M059J (cell line): Measurements from ENCODE around the gene GALNT8. TPM values are rescaled to one million over a fixed set of nuclear protein-coding genes. Genes with fewer than 3 reads are reported as not detected.
"Not testable (repeated sequence)": the region's sequence is repeated elsewhere in the genome, so short reads cannot be mapped to it uniquely, and the experiment has no call there.

ENCODE experiments used
- DNase-seq: peaks from one replicate; pipeline ENCODE4 v3.0.0-alpha.2; 2012; ENCODE audit warnings: low read depth
- total RNA-seq: library from RNA; depleted of rRNA; stranded (reverse); fragments of >200 nt; shearing (Covaris generic); gene quantifications from 2 replicates; pipeline ENCODE4 v1.2.3, GENCODE V29; 2014

GALNT8 gene
- total RNA-seq, 1 experiment from 2014 or later, result not detected

DNA sequence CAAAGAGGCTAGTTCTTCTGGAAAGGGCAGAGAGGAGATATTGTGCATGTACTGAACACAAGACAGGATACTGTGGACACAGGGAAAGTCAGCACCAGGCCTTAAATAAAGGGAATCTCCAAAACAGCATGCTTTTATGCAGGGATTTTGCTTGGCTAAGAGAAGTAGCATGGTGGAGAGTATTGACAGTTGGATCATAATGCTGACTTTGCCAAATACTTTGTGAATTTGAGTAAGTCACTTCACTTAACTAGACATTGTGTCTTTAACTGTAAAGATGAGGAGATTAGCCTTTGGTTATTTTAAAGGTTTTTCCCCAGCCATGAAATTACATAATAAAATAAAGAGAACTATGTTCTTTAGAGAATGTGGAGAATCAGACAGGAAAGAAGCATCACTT lies 24.5 kb downstream of the GALNT8 start:
- DNase-seq, result no peak

DNA sequence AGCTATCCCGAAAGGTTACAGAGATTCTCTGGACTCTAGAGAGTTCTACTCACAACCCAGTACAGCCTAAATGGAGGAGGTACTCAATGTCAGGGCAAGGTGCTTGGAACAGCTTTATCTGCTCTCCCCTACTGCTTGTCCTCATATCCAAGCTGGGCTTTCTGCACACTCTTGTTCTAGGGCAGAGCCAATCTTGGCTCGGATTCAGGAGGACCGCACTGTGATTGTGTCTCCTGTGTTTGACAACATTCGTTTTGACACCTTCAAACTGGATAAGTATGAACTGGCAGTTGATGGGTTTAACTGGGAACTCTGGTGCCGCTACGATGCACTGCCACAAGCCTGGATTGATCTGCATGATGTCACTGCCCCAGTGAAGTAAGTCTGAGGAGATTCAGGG lies 25.0 kb downstream of the GALNT8 start:
- no peak for DNase-seq

GRCh38 chr12:4751654-4752053 lies 31.5 kb downstream of the GALNT8 start:
- not testable (repeated sequence) for DNase-seq

- DNase-seq, result no peak
Measured at GRCh38 chr12:4762773-4763172, 42.6 kb downstream of the GALNT8 start.

- DNase-seq, result no peak
Measured at GRCh38 chr12:4763549-4763948, 43.3 kb downstream of the GALNT8 start.

DNA sequence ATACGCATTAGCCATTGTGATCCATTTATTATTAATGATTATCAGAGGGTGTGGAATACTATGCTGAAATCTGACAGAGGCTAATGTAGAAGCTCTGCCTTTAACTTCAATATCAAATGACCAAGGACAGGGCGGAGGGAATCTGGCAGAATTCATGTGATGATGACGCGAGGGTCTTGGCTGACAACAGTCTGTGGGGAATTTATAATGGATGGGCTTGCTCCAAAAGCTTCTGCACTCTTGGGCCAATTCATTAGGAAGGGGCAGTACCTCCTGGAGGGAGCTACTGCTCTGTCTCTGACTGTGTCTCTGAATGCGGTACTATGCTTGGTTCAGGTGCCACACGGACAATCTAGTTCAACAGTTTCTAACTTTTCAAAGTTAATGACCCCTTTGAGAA lies 46.2 kb downstream of the GALNT8 start:
- DNase-seq, result no peak

DNA sequence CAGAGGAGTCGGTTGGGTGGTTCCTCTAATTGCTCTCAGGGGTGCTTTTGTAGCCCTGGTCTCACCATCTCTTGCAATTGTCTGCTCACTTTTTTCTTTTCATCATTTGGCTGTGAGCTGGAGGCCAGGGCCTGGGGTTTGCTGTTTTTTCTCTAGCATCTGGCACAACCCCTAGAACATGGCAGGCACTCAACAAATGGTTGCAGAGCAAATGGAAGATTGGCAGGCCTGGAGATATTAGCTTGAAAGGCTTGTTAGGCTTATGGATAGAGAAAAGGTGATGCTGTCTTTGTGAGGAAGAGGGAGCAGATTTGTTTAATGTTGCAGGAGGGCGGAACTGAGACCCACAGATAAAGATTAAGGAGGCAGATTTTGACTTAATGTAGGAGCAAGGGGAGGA lies 47.0 kb downstream of the GALNT8 start:
- DNase-seq, result no peak

DNA sequence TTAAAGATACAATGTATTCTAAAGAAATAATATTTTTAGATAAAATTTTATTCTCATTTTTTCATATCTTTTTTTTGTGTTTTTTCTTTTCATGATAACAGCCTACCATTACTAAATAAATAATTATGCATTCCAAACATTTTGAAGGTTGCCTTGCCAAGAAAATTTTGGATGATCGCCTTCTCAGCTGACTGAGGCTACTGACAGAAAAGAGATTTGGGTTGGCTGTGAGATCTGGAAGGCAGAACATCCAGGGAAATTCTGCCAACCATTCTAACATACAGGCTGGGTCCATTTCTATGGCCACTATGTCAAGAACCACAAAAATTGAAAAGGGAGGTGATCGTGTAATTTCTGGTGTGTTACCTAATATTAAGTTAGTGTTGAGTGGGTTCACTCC lies 48.1 kb downstream of the GALNT8 start:
- no peak for DNase-seq

DNA sequence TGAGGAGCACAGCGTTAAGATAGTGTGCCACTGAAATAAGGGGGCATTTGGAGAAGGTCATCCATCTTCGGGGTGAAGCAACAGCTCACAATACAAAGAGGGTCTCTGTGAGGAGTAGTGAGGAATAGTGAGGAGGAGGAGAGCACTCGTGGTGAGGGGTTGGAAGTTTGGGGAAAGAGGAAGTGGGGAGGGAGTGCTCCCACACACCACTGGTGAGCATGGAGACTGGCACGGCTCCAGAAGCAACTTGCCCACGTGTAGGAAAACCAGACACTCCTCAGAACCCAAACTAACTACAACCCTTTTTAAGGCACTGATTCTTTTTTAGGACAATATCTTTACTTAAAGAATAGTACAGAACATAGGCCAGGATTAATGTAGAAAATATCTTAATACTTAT lies 48.9 kb downstream of the GALNT8 start:
- no peak for DNase-seq

DNA sequence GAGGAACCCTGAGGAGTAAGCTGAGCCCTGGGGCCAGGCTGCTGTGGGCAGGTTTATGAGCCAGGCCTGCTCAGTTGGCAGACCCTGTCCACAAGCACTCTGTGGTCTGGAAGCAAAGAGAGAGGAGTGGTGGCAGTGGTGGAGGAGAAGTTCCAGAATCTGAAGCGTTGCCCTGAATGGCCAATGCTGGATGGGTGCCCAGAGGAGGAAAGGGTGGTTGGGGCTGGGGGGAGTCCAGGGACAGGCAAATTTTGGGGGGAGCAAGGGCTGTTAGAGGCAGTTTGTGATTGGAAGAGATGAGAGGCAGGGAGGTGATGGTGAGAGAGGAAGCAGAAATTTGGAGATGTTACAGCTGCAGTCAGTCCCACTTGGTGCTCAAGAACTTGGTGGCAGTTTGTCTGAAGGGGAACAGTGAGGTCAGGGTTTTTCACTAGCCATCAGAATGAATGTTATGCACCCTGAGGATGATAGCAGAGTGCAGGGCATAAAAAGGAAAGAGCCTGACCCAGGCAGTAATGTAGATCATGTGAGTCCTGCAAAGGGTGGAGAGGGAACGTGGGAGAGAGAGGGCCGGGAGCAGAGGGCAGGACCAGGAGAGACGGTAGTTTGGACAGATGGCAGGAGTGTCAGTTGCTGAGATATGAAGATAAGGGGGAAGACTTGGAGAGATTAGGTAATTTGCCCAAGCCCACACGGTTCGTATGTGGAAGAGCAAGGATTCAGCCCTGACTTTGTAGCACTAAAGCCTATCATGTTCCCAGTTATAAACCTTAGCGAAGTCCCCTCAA lies 51.2 kb downstream of the GALNT8 start:
- DNase-seq, result no peak

GRCh38 chr12:4771960-4772566 lies 51.9 kb downstream of the GALNT8 start:
- DNase-seq, result peak; percentile 3

DNA sequence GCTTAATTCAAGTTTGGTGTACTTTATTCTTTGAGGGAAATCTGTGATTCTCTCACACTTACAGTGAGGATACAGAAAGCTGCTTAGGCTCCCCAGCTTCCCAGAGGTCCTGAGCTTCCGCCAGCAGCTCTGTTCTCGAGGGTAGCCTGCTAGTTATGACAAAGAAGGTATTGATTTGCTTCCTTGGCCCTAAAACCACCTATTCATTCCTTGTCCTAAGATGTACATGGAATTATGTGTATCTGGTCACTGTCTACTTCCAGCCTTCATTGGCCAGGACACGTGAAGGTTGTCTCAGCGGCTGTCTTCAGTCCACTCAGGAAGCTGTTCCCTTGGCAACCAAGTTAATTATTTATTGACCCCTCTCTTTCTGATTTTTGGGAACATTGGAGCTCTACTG lies 55.7 kb downstream of the GALNT8 start:
- DNase-seq, result no peak

DNA sequence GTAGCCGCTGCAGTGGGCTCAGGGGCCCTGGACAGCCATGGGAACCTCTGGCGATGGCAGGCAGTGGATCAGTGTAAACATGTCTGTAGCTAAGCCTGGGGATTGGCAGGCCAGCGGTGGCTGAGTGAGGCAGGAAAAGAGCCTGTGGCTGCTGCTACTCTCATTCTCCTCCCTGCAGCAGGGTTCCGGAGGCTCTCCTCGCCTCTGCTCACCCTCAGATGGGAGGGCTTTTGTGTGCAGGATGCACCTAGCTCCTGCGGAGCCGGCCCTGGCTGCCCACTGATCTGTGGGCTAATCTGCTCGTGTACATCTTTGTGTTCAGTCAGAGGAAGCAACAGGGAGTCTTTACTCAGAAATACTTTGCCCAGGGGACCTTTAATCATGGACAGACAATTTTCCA lies 59.5 kb downstream of the GALNT8 start:
- no peak for DNase-seq

- DNase-seq, result no peak
Measured at GRCh38 chr12:4780641-4781611, 60.7 kb downstream of the GALNT8 start.

GRCh38 chr12:4784404-4785054 lies 64.3 kb downstream of the GALNT8 start:
- no peak for DNase-seq

- no peak for DNase-seq
Measured at GRCh38 chr12:4786795-4787194, 66.6 kb downstream of the GALNT8 start.

DNA sequence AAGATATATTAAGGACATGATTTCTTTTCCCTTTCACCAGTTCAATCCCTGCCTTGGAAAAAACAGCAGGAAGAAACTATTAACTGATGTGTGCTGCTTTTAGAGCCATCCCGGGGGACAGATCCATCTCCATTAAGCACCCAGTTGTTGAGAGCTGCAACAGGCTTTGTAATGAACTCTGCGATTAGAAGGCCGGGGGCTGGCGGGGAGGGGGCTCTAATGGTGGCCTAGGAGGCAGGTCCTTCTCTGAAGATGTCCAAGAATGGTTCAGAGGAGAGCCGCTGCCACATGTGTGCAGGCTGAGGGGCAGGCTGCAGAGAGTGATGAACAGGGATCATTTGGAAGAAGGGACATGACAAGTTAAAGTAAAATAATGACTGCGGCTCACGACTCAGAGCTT lies 67.8 kb downstream of the GALNT8 start:
- DNase-seq, result no peak

DNA sequence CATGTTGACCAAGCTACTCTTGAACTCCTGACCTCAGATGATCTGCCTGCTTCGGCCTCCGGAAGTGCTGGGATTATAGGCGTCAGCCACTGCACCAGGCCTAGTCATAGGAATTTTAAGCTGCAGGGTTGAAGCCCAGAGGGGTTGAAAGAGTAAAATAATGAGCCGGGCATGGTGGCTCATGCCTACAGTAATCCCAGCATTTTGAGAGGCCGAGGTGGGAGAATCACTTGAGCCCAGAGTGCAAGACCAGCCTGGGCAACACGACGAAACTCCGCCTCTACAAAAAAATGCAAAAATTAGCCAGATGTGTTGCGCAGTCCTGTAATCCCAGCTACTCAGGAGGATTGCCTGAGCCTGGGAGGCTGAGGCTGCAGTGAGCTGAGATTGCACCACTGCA lies 69.6 kb downstream of the GALNT8 start:
- no peak for DNase-seq

DNA sequence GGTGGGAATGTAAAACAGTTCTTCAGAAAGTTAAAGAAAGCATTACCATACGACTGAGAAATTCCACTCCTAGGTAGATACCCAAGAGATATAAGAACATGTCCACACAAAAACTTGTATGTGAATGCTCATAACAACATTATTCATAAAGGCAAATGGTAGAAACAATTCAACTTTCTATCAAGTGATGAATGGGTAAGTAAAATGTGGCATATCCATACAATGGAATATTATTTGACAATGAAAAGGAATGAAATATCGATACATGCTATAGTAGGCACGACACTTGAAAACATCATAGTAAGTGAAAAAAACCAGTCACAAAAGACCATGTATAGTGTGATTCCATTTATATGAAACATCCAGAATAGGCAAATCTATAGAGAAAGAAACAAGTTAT lies 71.3 kb downstream of the GALNT8 start:
- no peak for DNase-seq

GRCh38 chr12:4794491-4794890 lies 74.3 kb downstream of the GALNT8 start:
- DNase-seq, result no peak

GRCh38 chr12:4796216-4796615 lies 76.0 kb downstream of the GALNT8 start:
- no peak for DNase-seq
